Trophoblast cell (in vitro differentiated cells and primary cell): ENCODE results near the gene CLMN.

Source experiments
- DNase-seq, 2 donors: peaks; one replicate each; pipeline ENCODE4 v3.0.0-alpha.2; 2016
- H2AFZ ChIP-seq: 2 replicates; pipeline ENCODE4 v1.6.1; 2013; ENCODE audit warnings: low read length, moderate library complexity, mild to moderate bottlenecking; ENCODE audit not compliant: insufficient read depth, poor library complexity
- H2AK5ac ChIP-seq: 2 replicates; pipeline ENCODE4 v1.6.1; 2013; ENCODE audit warnings: mild to moderate bottlenecking, low read length
- H2BK120ac ChIP-seq: 2 replicates; pipeline ENCODE4 v1.6.1; 2013; ENCODE audit warnings: low read length, mild to moderate bottlenecking, moderate library complexity; ENCODE audit not compliant: insufficient read depth, poor library complexity
- H2BK12ac ChIP-seq: 2 replicates; pipeline ENCODE4 v1.6.1; 2013; ENCODE audit warnings: mild to moderate bottlenecking, low read length, moderate library complexity
- H2BK5ac ChIP-seq: 2 replicates; pipeline ENCODE4 v1.6.1; 2013; ENCODE audit warnings: low read length, low read depth, moderate library complexity, mild to moderate bottlenecking; ENCODE audit not compliant: poor library complexity
- H3K14ac ChIP-seq: 2 replicates; pipeline ENCODE4 v1.6.1; 2013; ENCODE audit warnings: mild to moderate bottlenecking, low read length
- H3K18ac ChIP-seq: 2 replicates; pipeline ENCODE4 v1.6.1; 2013; ENCODE audit warnings: mild to moderate bottlenecking, low read length
- H3K23ac ChIP-seq: 2 replicates; pipeline ENCODE4 v1.6.1; 2013; ENCODE audit warnings: low read length
- H3K27ac ChIP-seq: 2 replicates; pipeline ENCODE4 v1.5.1; 2013; ENCODE audit warnings: low read depth, mild to moderate bottlenecking, inconsistent platforms, low read length, moderate library complexity
- H3K27me3 ChIP-seq: 2 replicates; pipeline ENCODE4 v1.6.1; 2013; ENCODE audit warnings: inconsistent platforms, mild to moderate bottlenecking, low read length, moderate library complexity; ENCODE audit not compliant: insufficient read depth
- H3K36me3 ChIP-seq, 2 experiments: 1 replicate in 1 of 2; 2 replicates in 1 of 2; pipeline ENCODE4 v1.6.1; 2013; ENCODE audit warnings: low read length in 2 of 2, mild to moderate bottlenecking in 2 of 2, moderate library complexity in 1 of 2; ENCODE audit not compliant: insufficient read depth in 2 of 2, control insufficient read depth in 1 of 2
- H3K4ac ChIP-seq: 2 replicates; pipeline ENCODE4 v1.6.1; 2013; ENCODE audit warnings: low read depth, mild to moderate bottlenecking, low read length, moderate library complexity
- H3K4me1 ChIP-seq, 2 experiments: 1 replicate in 1 of 2; 2 replicates in 1 of 2; pipeline ENCODE4 v1.6.1; 2013; ENCODE audit warnings: low read length in 2 of 2, mild to moderate bottlenecking in 2 of 2, moderate library complexity in 1 of 2; ENCODE audit not compliant: insufficient read depth in 2 of 2, control insufficient read depth in 1 of 2
- H3K4me2 ChIP-seq: 2 replicates; pipeline ENCODE4 v1.6.1; 2013; ENCODE audit warnings: inconsistent platforms, mild to moderate bottlenecking, low read length, moderate library complexity
- H3K4me3 ChIP-seq: 2 replicates; pipeline ENCODE4 v1.5.1; 2013; ENCODE audit warnings: mild to moderate bottlenecking, low read depth, low read length, inconsistent platforms
- H3K79me1 ChIP-seq: one replicate; pipeline ENCODE4 v1.6.1; 2013; ENCODE audit warnings: low read length
- H3K79me2 ChIP-seq: 2 replicates; pipeline ENCODE4 v1.6.1; 2013; ENCODE audit warnings: low read length, mild to moderate bottlenecking; ENCODE audit not compliant: control insufficient read depth, insufficient read depth, poor library complexity
- H3K9ac ChIP-seq: 2 replicates; pipeline ENCODE4 v1.6.1; 2013; ENCODE audit warnings: mild to moderate bottlenecking, low read length
- H3K9me3 ChIP-seq: 2 replicates; pipeline ENCODE4 v1.6.1; 2013; ENCODE audit warnings: low read depth, mild to moderate bottlenecking, control low read depth, inconsistent platforms, low read length; ENCODE audit not compliant: insufficient read depth
- H4K12ac ChIP-seq: 2 replicates; pipeline ENCODE4 v1.6.1; 2013; ENCODE audit warnings: low read depth, mild to moderate bottlenecking, low read length, moderate library complexity
- H4K8ac ChIP-seq: 2 replicates; pipeline ENCODE4 v1.6.1; 2013; ENCODE audit warnings: low read depth, mild to moderate bottlenecking, low read length, moderate library complexity
- H4K91ac ChIP-seq: one replicate; pipeline ENCODE4 v1.6.1; 2013; ENCODE audit warnings: low read depth, mild to moderate bottlenecking, low read length, moderate library complexity
- WGBS: extraction: QIAGEN DNeasy Blood & Tissue Kit; methylation state at CpG from one replicate; pipeline ENCODE4 v1.1.7; 2013; ENCODE audit warnings: missing lambda C conversion rate; ENCODE audit not compliant: insufficient read length, insufficient coverage; ENCODE audit errors: extremely low coverage; 5-methylcytosine and 5-hydroxymethylcytosine counted together

CLMN gene

GRCh38 chr14:95163666-95164065 lies 156.0 kb downstream of the CLMN start:
- Histone ChIP-seq H2BK120ac (no peak overlapping the region), H3K4ac (no peak overlapping the region), H4K12ac (no peak overlapping the region), H2BK12ac (no peak overlapping the region), H3K4me1 (peaks cover 0 to 2% of the 10 kb centered on the region in 2 experiments), H3K9me3 (peaks cover 4% of the 10 kb centered on the region), H2AK5ac (no peak overlapping the region), H2BK5ac (no peak overlapping the region), H4K91ac (no peak overlapping the region), H3K36me3 (no peaks in the 10 kb centered on the region), H3K27ac (no peak overlapping the region), H3K4me3 (no peak overlapping the region), H3K27me3 (no peaks in the 10 kb centered on the region), H2AFZ (no peak overlapping the region), H3K79me2 (no peaks in the 10 kb centered on the region), H3K79me1 (no peaks in the 10 kb centered on the region), H3K14ac (no peak overlapping the region), H3K4me2 (no peak overlapping the region), H3K23ac (no peak overlapping the region), H3K9ac (no peak overlapping the region), H3K18ac (no peak overlapping the region), H4K8ac (no peak overlapping the region)
- WGBS: no CpG with 5 or more reads among the region's 3 CpGs
- DNase-seq: no peak

DNA sequence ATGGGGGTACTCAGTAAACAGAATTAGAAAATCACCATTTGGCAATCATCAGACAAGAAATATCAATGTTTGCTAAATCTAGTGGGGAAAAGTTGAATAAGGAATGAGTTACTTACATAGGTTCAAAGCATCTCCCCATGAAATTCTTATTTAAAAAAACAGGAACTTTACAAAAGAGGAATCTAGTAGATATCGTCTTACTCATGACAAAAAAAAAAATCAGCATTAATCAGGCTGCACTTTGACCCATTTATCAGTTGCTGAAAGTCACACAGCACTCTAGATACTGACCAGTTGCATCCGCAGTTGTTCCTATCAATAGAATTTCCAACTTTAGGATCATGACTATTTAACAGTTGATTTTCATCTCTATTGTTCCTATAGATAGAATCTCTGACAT lies 156.6 kb downstream of the CLMN start:
- Histone ChIP-seq H4K91ac (no peak overlapping the region), H3K79me1 (peaks cover 2% of the 10 kb centered on the region), H3K4ac (no peak overlapping the region), H2AFZ (no peak overlapping the region), H3K27me3 (no peaks in the 10 kb centered on the region), H3K18ac (no peak overlapping the region), H3K14ac (no peak overlapping the region), H3K4me1 (peaks cover 1 to 4% of the 10 kb centered on the region in 2 experiments), H4K8ac (no peak overlapping the region), H2AK5ac (no peak overlapping the region), H2BK5ac (no peak overlapping the region), H3K4me2 (no peak overlapping the region), H3K4me3 (no peak overlapping the region), H3K36me3 (no peaks in the 10 kb centered on the region), H2BK120ac (no peak overlapping the region), H3K27ac (no peak overlapping the region), H3K79me2 (peaks cover under 1% of the 10 kb centered on the region), H3K9me3 (peaks cover 4% of the 10 kb centered on the region), H4K12ac (no peak overlapping the region), H3K23ac (no peak overlapping the region), H3K9ac (no peak overlapping the region), H2BK12ac (no peak overlapping the region)
- DNase-seq: no peak
- no CpG with 5 or more reads among the region's 2 CpGs for WGBS

GRCh38 chr14:95162641-95163040 lies 157.1 kb downstream of the CLMN start:
- Histone ChIP-seq H3K79me1 (peaks cover 7% of the 10 kb centered on the region), H2AFZ (no peak overlapping the region), H2BK120ac (no peak overlapping the region), H4K12ac (no peak overlapping the region), H3K79me2 (peaks cover 2% of the 10 kb centered on the region), H3K4me1 (peaks cover 3 to 4% of the 10 kb centered on the region in 2 experiments), H2AK5ac (no peak overlapping the region), H3K18ac (no peak overlapping the region), H3K9me3 (peaks cover 4% of the 10 kb centered on the region), H3K14ac (no peak overlapping the region), H4K8ac (no peak overlapping the region), H3K23ac (no peak overlapping the region), H2BK5ac (no peak overlapping the region), H3K9ac (no peak overlapping the region), H2BK12ac (no peak overlapping the region), H3K27ac (no peak overlapping the region), H3K4me2 (no peak overlapping the region), H3K36me3 (no peaks in the 10 kb centered on the region), H3K27me3 (no peaks in the 10 kb centered on the region), H3K4me3 (no peak overlapping the region), H4K91ac (no peak overlapping the region), H3K4ac (no peak overlapping the region)
- no CpG with 5 or more reads among the region's 2 CpGs for WGBS
- DNase-seq: no peak

- peak; percentile 91 to 98 for DNase-seq
- Histone ChIP-seq H2AFZ (peak within 1 kb of the TSS; percentile 87), H3K18ac (peak within 1 kb of the TSS; percentile 93), H2BK120ac (peak within 1 kb of the TSS; percentile 55), H3K4me1 (peaks cover 3% of the 10 kb centered on the region in 2 experiments), H3K27ac (peak within 1 kb of the TSS; percentile 88), H4K8ac (peak within 1 kb of the TSS; percentile 95), H3K4me2 (peak within 1 kb of the TSS; percentile 88), H3K79me1 (peaks cover 15% of the 10 kb centered on the region), H3K4ac (peak within 1 kb of the TSS; percentile 91), H3K27me3 (no peaks in the 10 kb centered on the region), H2BK5ac (peak within 1 kb of the TSS; percentile 89), H3K9ac (peak within 1 kb of the TSS; percentile 98), H4K91ac (peak within 1 kb of the TSS; percentile 92), H4K12ac (peak within 1 kb of the TSS; percentile 85), H2AK5ac (peak within 1 kb of the TSS; percentile 76), H3K23ac (no peak within 1 kb of the TSS), H3K4me3 (peak within 1 kb of the TSS; percentile 90), H3K9me3 (no peaks in the 10 kb centered on the region), H3K14ac (peak within 1 kb of the TSS; percentile 87), H3K79me2 (peaks cover 10% of the 10 kb centered on the region), H3K36me3 (no peaks in the 10 kb centered on the region), H2BK12ac (no peak within 1 kb of the TSS)
- WGBS: no CpG with 5 or more reads among the region's 77 CpGs
Measured at GRCh38 chr14:95157327-95158189, 162.2 kb downstream of the CLMN start, which contains the start of gene DICER1. TSS of gene DICER1 (minus strand) at chr14:95157529. CDS start at chr14:95133458, 24,071 bp downstream.
